HG02588 (cell line): ENCODE data around the gene VTA1.
"Not testable (repeated sequence)": the region's sequence is repeated elsewhere in the genome, so short reads cannot be mapped to it uniquely, and the experiment has no call there.

ENCODE experiments used
- ATAC-seq: cut with Tn5 transposase; IDR thresholded peaks from one replicate; pipeline ENCODE4 v1.9.1; 2021; ENCODE audit warnings: mild to moderate bottlenecking, moderate library complexity; ENCODE audit not compliant: unreplicated experiment

VTA1 gene

GRCh38 chr6:142167486-142167885 is 20.4 kb downstream of the VTA1 start:
- no peak for ATAC-seq

- ATAC-seq, result no peak
Measured at GRCh38 chr6:142171351-142171750, 24.3 kb downstream of the VTA1 start.

- no peak for ATAC-seq
Measured at GRCh38 chr6:142172758-142173157, 25.7 kb downstream of the VTA1 start.

GRCh38 chr6:142173980-142174379 is 26.9 kb downstream of the VTA1 start:
- no peak for ATAC-seq

- ATAC-seq, result no peak
Measured at GRCh38 chr6:142174703-142175102, 27.6 kb downstream of the VTA1 start.

GRCh38 chr6:142178129-142178528 is 31.1 kb downstream of the VTA1 start:
- no peak for ATAC-seq

GRCh38 chr6:142182004-142182403 is 34.9 kb downstream of the VTA1 start:
- ATAC-seq, result no peak

- no peak for ATAC-seq
Measured at GRCh38 chr6:142183351-142183750, 36.3 kb downstream of the VTA1 start.

GRCh38 chr6:142184307-142184706 is 37.2 kb downstream of the VTA1 start:
- no peak for ATAC-seq

- ATAC-seq, result no peak
Measured at GRCh38 chr6:142185641-142186040, 38.6 kb downstream of the VTA1 start.

- ATAC-seq, result no peak
Measured at GRCh38 chr6:142187209-142187608, 40.1 kb downstream of the VTA1 start.

GRCh38 chr6:142188341-142188740 is 41.3 kb downstream of the VTA1 start:
- ATAC-seq, result not testable (repeated sequence)

GRCh38 chr6:142189057-142189456 is 42.0 kb downstream of the VTA1 start:
- no peak for ATAC-seq

GRCh38 chr6:142192343-142192742 is 45.3 kb downstream of the VTA1 start:
- no peak for ATAC-seq

- no peak for ATAC-seq
Measured at GRCh38 chr6:142193621-142194020, 46.6 kb downstream of the VTA1 start.

- no peak for ATAC-seq
Measured at GRCh38 chr6:142195862-142196541, 48.9 kb downstream of the VTA1 start.

- ATAC-seq, result no peak
Measured at GRCh38 chr6:142200846-142201628, 54.0 kb downstream of the VTA1 start.

- ATAC-seq, result peak; percentile 62
Measured at GRCh38 chr6:142207265-142207877, 60.3 kb downstream of the VTA1 start.

- no peak for ATAC-seq
Measured at GRCh38 chr6:142210606-142211005, 63.5 kb downstream of the VTA1 start.

- no peak for ATAC-seq
Measured at GRCh38 chr6:142213402-142213801, 66.3 kb downstream of the VTA1 start.

- ATAC-seq, result no peak
Measured at GRCh38 chr6:142218446-142218845, 71.4 kb downstream of the VTA1 start.

GRCh38 chr6:142222022-142222421 is 75.0 kb downstream of the VTA1 start:
- ATAC-seq, result no peak
